Measurements from ENCODE around the gene CPNE4. TPM values are rescaled to one million over a fixed set of nuclear protein-coding genes. Genes with fewer than 3 reads are reported as not detected.

The CPNE4 gene
- total RNA-seq, 2 donors from 2014 or later, result 1.7 to 2.5 TPM

- H3K36me3 Mint-ChIP-seq (ENCODE audit: low read depth), result no peaks in the 10 kb centered on the region
- H3K4me1 Mint-ChIP-seq, result no peaks in the 10 kb centered on the region
- no peaks in the 10 kb centered on the region for H3K9me3 ChIP-seq (ENCODE audit: control insufficient read depth, low read length)
- TF ChIP-seq CTCF (conservative IDR thresholded peaks at IDR 0.05), result no peak
- no peaks in the 10 kb centered on the region for H3K27me3 ChIP-seq (ENCODE audit: control insufficient read depth, insufficient read depth, low read length, poor library complexity, severe bottlenecking)
- H3K27ac ChIP-seq (ENCODE audit: low read depth, low read length), result no peak overlapping the region
- no peaks in the 10 kb centered on the region for H3K27me3 Mint-ChIP-seq (ENCODE audit: insufficient read depth)
- H3K4me3 ChIP-seq (ENCODE audit: low read length), result no peak overlapping the region
- no peaks in the 10 kb centered on the region for H3K36me3 ChIP-seq (ENCODE audit: control insufficient read depth, insufficient read depth, low read length)
- no peak overlapping the region for H3K4me3 Mint-ChIP-seq
- no peak overlapping the region for H3K27ac Mint-ChIP-seq
- no peak for DNase-seq
- no peak overlapping the region for H3K9ac ChIP-seq (ENCODE audit: extremely low read depth, low read length, poor library complexity, severe bottlenecking)
- H3K4me1 ChIP-seq (ENCODE audit: control insufficient read depth, insufficient read depth, low read length), result no peaks in the 10 kb centered on the region
- H3K9me3 Mint-ChIP-seq, result no peaks in the 10 kb centered on the region
- WGBS, 2 experiments (ENCODE audit: insufficient coverage in 1 of 2, insufficient read length in 1 of 2), result 83 to 96% methylated on average over 1 of the region's 1 CpG
Observed at GRCh38 chr3:131699001-131699400, 335.8 kb downstream of the CPNE4 start.

GRCh38 chr3:131694376-131694775 is 340.4 kb downstream of the CPNE4 start:
- WGBS, 2 experiments (ENCODE audit: insufficient coverage in 1 of 2, insufficient read length in 1 of 2), result 82 to 86% methylated on average over 4 of the region's 4 CpGs
- no peak for DNase-seq
- no peaks in the 10 kb centered on the region for H3K36me3 ChIP-seq (ENCODE audit: control insufficient read depth, insufficient read depth, low read length)
- no peak for TF ChIP-seq CTCF (conservative IDR thresholded peaks at IDR 0.05)
- Mint-ChIP-seq H3K9me3 (no peaks in the 10 kb centered on the region), H3K27ac (no peak overlapping the region), H3K27me3 (ENCODE audit: insufficient read depth) (no peaks in the 10 kb centered on the region), H3K4me3 (no peak overlapping the region), H3K4me1 (no peaks in the 10 kb centered on the region), H3K36me3 (ENCODE audit: low read depth) (no peaks in the 10 kb centered on the region)
- H3K27ac ChIP-seq (ENCODE audit: low read depth, low read length), result no peak overlapping the region
- H3K4me1 ChIP-seq (ENCODE audit: control insufficient read depth, insufficient read depth, low read length), result no peaks in the 10 kb centered on the region
- H3K27me3 ChIP-seq (ENCODE audit: control insufficient read depth, insufficient read depth, low read length, poor library complexity, severe bottlenecking), result no peaks in the 10 kb centered on the region
- H3K9me3 ChIP-seq (ENCODE audit: control insufficient read depth, low read length), result no peaks in the 10 kb centered on the region
- no peak overlapping the region for H3K4me3 ChIP-seq (ENCODE audit: low read length)
- no peak overlapping the region for H3K9ac ChIP-seq (ENCODE audit: extremely low read depth, low read length, poor library complexity, severe bottlenecking)

GRCh38 chr3:131692356-131692755 is 342.5 kb downstream of the CPNE4 start:
- TF ChIP-seq CTCF (conservative IDR thresholded peaks at IDR 0.05), result no peak
- DNase-seq, result no peak
- H3K4me1 Mint-ChIP-seq, result no peaks in the 10 kb centered on the region
- Histone ChIP-seq H3K27ac (ENCODE audit: low read depth, low read length) (no peak overlapping the region), H3K9ac (ENCODE audit: extremely low read depth, low read length, poor library complexity, severe bottlenecking) (no peak overlapping the region), H3K27me3 (ENCODE audit: control insufficient read depth, insufficient read depth, low read length, poor library complexity, severe bottlenecking) (no peaks in the 10 kb centered on the region), H3K4me3 (ENCODE audit: low read length) (no peak overlapping the region), H3K9me3 (ENCODE audit: control insufficient read depth, low read length) (no peaks in the 10 kb centered on the region), H3K36me3 (ENCODE audit: control insufficient read depth, insufficient read depth, low read length) (no peaks in the 10 kb centered on the region), H3K4me1 (ENCODE audit: control insufficient read depth, insufficient read depth, low read length) (no peaks in the 10 kb centered on the region)
- H3K9me3 Mint-ChIP-seq, result no peaks in the 10 kb centered on the region
- no peaks in the 10 kb centered on the region for H3K36me3 Mint-ChIP-seq (ENCODE audit: low read depth)
- H3K4me3 Mint-ChIP-seq, result no peak overlapping the region
- no peak overlapping the region for H3K27ac Mint-ChIP-seq
- H3K27me3 Mint-ChIP-seq (ENCODE audit: insufficient read depth), result no peaks in the 10 kb centered on the region

All from endodermal cell (in vitro differentiated cells).